Measurements from ENCODE around the gene TEAD1.

GRCh38 chr11:12886508-12886907 lies 212.3 kb downstream of the TEAD1 start:
- TF ChIP-seq CTCF (IDR thresholded peaks at IDR 0.05; ENCODE audit: low read depth, low read length, poor library complexity, severe bottlenecking): no peak
- no peak for TF ChIP-seq EZH2phosphoT487 (IDR thresholded peaks at IDR 0.05; ENCODE audit: borderline replicate concordance, low read length)
